HG03565 (cell line): Measurements from ENCODE around the gene FAM227B.

Experiments
- ATAC-seq: cut with Tn5 transposase; IDR thresholded peaks from one replicate; pipeline ENCODE4 v1.9.1; 2021; ENCODE audit warnings: mild to moderate bottlenecking, moderate library complexity; ENCODE audit not compliant: unreplicated experiment

FAM227B gene

GRCh38 chr15:49303003-49303402, 317.6 kb downstream of the FAM227B start:
- ATAC-seq = no peak

- ATAC-seq = no peak
These were observed 319.1 kb downstream of the FAM227B start for GRCh38 chr15:49301562-49301961.

GRCh38 chr15:49300856-49301255, 319.8 kb downstream of the FAM227B start:
- no peak for ATAC-seq

GRCh38 chr15:49297584-49297983, 323.0 kb downstream of the FAM227B start:
- no peak for ATAC-seq

GRCh38 chr15:49296258-49296657, 324.4 kb downstream of the FAM227B start:
- no peak for ATAC-seq

- ATAC-seq = no peak
These were observed 326.7 kb downstream of the FAM227B start for GRCh38 chr15:49293941-49294340.

GRCh38 chr15:49290191-49290590, 330.4 kb downstream of the FAM227B start:
- no peak for ATAC-seq

GRCh38 chr15:49288391-49288790, 332.2 kb downstream of the FAM227B start:
- no peak for ATAC-seq

GRCh38 chr15:49287481-49287880, 333.1 kb downstream of the FAM227B start:
- ATAC-seq = no peak

- no peak for ATAC-seq
These were observed 333.8 kb downstream of the FAM227B start for GRCh38 chr15:49286649-49287404.

- no peak for ATAC-seq
These were observed 338.3 kb downstream of the FAM227B start for GRCh38 chr15:49282366-49282765.

- ATAC-seq = no peak
These were observed 340.8 kb downstream of the FAM227B start for GRCh38 chr15:49279521-49280456.

- ATAC-seq = no peak
These were observed 341.9 kb downstream of the FAM227B start for GRCh38 chr15:49278751-49279150.
